ENCODE results near the gene SLC6A13.

The SLC6A13 gene

DNA sequence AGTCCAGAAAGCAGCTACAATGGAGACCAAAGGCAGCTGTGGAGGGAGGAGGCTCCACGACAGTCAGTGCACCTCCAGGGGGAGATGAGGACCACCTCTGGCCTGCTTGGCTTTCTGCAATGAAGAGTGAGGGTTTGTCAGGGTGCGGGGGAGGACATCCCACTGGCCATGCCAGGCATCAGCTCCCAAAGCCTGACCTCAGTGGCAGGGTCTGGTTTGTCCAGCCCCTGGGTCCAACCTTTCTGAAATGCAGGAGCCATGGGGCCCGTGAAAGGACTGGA is 83.9 kb downstream of the SLC6A13 start:
- DNase-seq (ENCODE audit: low read depth in 2 of 2), result no peak

GRCh38 chr12:177980-178828 is 84.4 kb downstream of the SLC6A13 start:
- no peak for DNase-seq (ENCODE audit: low read depth in 2 of 2)

- DNase-seq (ENCODE audit: low read depth in 2 of 2), result no peak
Measured at GRCh38 chr12:177336-177979, 85.2 kb downstream of the SLC6A13 start.

- no peak for DNase-seq (ENCODE audit: low read depth in 2 of 2)
Measured at GRCh38 chr12:176321-177181, 86.1 kb downstream of the SLC6A13 start.

GRCh38 chr12:175759-176158 is 86.9 kb downstream of the SLC6A13 start:
- DNase-seq (ENCODE audit: low read depth in 2 of 2), result no peak

DNA sequence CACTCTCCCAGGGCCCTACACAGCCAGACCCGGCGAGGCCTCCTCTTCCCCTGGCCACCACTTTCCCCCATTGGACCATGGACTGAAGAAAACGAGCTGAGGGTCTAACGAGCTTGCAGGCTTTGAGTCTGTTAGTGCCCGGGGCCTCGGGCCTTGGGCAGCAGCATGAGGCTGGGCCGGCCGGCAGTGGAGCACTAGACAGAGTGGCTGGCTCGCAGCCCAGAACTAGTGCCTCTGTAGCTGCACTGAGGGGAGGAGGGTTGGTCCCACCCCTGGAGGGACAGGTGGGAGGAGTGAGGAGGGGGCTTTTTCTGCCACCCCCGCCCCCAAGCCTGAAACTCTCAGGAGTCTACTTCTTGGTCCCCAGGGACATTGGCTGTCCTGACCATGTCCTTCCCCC is 87.4 kb downstream of the SLC6A13 start:
- DNase-seq (ENCODE audit: low read depth in 2 of 2), result no peak

DNA sequence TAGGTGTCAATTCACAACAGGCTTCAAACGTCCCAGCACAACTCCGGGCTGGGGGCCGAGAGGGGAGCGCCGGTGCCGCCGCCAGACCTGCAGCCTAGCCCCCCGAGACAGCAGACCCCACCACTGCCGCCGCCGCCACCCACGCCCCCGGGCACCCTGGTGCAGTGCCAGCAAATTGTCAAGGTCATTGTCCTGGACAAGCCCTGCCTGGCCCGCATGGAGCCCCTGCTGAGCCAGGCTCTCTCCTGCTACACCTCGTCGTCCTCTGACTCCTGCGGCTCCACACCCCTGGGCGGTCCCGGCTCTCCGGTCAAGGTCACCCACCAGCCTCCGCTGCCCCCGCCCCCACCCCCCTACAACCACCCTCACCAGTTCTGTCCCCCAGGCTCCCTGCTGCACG is 88.0 kb downstream of the SLC6A13 start:
- DNase-seq (ENCODE audit: low read depth in 2 of 2), result no peak

GRCh38 chr12:174124-174523 is 88.5 kb downstream of the SLC6A13 start:
- no peak for DNase-seq (ENCODE audit: low read depth in 2 of 2)

DNA sequence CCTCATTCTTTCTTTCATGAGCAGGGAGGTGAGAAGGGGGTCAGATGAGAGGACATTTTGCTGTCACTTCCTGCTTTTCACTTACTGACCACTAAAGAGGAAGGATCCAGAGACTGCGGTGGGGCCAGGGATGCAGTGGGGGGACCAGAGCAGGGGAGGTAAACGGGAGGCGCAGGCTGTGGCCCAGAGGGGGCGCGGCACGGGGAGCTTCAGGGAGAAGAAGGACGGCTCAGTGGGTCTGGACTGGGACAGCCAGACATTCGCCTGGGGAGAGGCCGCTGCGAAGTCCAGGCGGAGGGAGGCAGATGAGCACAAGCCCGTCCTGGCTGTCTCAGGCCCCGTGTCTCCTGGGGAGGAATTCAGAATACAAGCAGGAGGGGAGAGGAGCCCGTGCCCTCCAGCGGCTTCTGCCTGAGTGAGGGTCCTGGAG is 89.9 kb downstream of the SLC6A13 start:
- DNase-seq (ENCODE audit: low read depth in 2 of 2), result no peak

- DNase-seq (ENCODE audit: low read depth in 2 of 2), result no peak
Measured at GRCh38 chr12:171743-172676, 90.6 kb downstream of the SLC6A13 start.

GRCh38 chr12:171276-171675 is 91.4 kb downstream of the SLC6A13 start:
- DNase-seq (ENCODE audit: low read depth in 2 of 2), result no peak

Measured in stimulated activated CD8-positive, alpha-beta memory T cell treated with anti-CD3 and anti-CD28 coated beads, Interleukin-2, amount 100 ng/mL, for 1 hour (primary cell).